Measurements from ENCODE around the gene PPM1E.

- TF ChIP-seq CHD4 (IDR thresholded peaks at IDR 0.05; ENCODE audit: borderline replicate concordance) (no peak), POLR2A (IDR thresholded peaks at IDR 0.05; ENCODE audit: low read length) (no peak), RAD21 (conservative IDR thresholded peaks at IDR 0.05 in 1 of 2, IDR thresholded peaks at IDR 0.05 in 1 of 2) (no peak)
- TF ChIP-seq, protein P1, sequence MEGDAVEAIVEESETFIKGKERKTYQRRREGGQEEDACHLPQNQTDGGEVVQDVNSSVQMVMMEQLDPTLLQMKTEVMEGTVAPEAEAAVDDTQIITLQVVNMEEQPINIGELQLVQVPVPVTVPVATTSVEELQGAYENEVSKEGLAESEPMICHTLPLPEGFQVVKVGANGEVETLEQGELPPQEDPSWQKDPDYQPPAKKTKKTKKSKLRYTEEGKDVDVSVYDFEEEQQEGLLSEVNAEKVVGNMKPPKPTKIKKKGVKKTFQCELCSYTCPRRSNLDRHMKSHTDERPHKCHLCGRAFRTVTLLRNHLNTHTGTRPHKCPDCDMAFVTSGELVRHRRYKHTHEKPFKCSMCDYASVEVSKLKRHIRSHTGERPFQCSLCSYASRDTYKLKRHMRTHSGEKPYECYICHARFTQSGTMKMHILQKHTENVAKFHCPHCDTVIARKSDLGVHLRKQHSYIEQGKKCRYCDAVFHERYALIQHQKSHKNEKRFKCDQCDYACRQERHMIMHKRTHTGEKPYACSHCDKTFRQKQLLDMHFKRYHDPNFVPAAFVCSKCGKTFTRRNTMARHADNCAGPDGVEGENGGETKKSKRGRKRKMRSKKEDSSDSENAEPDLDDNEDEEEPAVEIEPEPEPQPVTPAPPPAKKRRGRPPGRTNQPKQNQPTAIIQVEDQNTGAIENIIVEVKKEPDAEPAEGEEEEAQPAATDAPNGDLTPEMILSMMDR (IDR thresholded peaks at IDR 0.05), result no peak
Observed at GRCh38 chr17:58917228-58917627, 161.6 kb downstream of the PPM1E start.

Measured in A549 (cell line).